GM12891 (cell line): ENCODE results near the gene ATP6V1G1.

Experiments used
- POLR2A ChIP-seq: IDR thresholded peaks from 2 replicates; pipeline ENCODE4 v1.6.1; 2011; ENCODE audit warnings: low read depth, low read length, control low read depth
- POLR2AphosphoS5 ChIP-seq: IDR thresholded peaks from 2 replicates; pipeline ENCODE4 v1.6.1; 2011; ENCODE audit warnings: low read depth, low read length, control low read depth
- POU2F2 ChIP-seq: IDR thresholded peaks from 2 replicates; pipeline ENCODE4 v1.6.1; 2011; ENCODE audit warnings: low read depth, mild to moderate bottlenecking, control low read depth, low read length, moderate library complexity
- TAF1 ChIP-seq: IDR thresholded peaks from 2 replicates; pipeline ENCODE4 v1.6.1; 2011; ENCODE audit warnings: low read depth, low read length, control low read depth

DNA sequence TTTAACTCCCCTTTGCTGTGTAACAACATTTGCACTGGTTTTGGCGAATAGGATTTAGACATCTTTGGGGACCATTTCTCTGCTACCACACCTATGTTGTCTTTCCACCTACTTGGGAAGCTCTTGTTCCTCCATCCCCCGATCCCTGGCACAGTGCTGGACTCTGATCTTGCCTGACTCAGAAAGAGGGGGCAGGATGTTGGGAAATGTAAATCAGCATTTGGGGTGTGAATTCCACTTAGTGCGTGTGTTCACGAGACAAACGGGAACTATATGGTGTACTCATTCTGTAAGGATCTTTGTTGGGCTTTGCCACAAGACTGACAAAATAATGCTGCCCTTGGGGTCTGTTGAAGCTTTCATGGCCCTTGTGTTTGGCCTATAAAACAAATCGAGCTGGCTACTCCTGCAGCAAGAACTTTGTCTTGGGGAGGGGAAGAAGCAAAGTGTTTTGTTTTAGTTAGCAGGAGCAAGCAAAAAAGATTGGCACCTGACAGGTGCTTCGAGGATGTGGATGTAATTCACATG is 42.1 kb downstream of the ATP6V1G1 start:
- TF ChIP-seq POLR2AphosphoS5 (no peak), TAF1 (no peak), POLR2A (no peak), POU2F2 (no peak)
